WERI-Rb-1 (cell line): Measurements from ENCODE around the gene PDGFRB.

ENCODE experiments used
- DNase-seq: peaks from one replicate; pipeline ENCODE4 v3.0.0-alpha.2; 2020
- H3K27ac ChIP-seq: fragments of 250-450 bp; sonication (Bioruptor Pico); 2 replicates; pipeline ENCODE4 v1.5.1; 2020; ENCODE audit warnings: mild to moderate bottlenecking, moderate library complexity
- H3K27me3 ChIP-seq: fragments of 250-450 bp; sonication (Bioruptor Pico); 2 replicates; pipeline ENCODE4 v1.5.1; 2021; ENCODE audit warnings: mild to moderate bottlenecking, low read depth, moderate library complexity; ENCODE audit not compliant: insufficient read depth, severe bottlenecking
- H3K36me3 ChIP-seq: fragments of 250-450 bp; sonication (Bioruptor Pico); 2 replicates; pipeline ENCODE4 v1.5.1; 2020; ENCODE audit warnings: mild to moderate bottlenecking, moderate library complexity
- H3K4me3 ChIP-seq: 2 replicates; pipeline ENCODE4 v1.5.1; 2011; ENCODE audit warnings: low read depth, mild to moderate bottlenecking, control low read depth, low read length
- H3K9me3 ChIP-seq: fragments of 250-450 bp; sonication (Bioruptor Pico); 2 replicates; pipeline ENCODE4 v1.5.1; 2021; ENCODE audit warnings: mild to moderate bottlenecking, moderate library complexity; ENCODE audit not compliant: severe bottlenecking
- TF ChIP-seq, protein P1 (sequence below): IDR thresholded peaks from 2 replicates; pipeline ENCODE4 v1.5.1; 2011; ENCODE audit warnings: low read depth, mild to moderate bottlenecking, control low read depth, inconsistent platforms, low read length

Gene PDGFRB

DNA sequence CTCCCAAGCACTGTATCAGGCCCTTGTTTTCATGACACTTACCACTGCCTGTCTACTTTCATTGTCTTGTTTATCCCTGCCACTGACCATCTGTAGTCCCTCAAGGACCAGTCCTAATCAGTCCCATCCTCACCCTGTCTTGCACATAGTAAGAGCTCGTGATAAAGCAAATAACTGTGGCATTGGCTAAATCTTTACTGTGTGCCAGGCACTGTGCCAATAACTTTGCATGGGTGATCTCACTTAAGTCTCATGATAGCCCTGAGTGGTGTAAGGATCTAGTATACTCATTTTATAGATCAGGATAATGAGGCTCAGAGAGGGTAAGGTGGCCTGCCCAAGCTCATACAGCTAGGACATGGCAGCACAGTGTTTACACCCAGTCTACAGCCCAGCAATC is 16.5 kb upstream of the PDGFRB start:
- H3K4me3 ChIP-seq: no peak overlapping the region
- H3K27me3 ChIP-seq: no peaks in the 10 kb centered on the region
- DNase-seq: no peak
- H3K9me3 ChIP-seq: no peaks in the 10 kb centered on the region
- H3K27ac ChIP-seq: no peak overlapping the region
- H3K36me3 ChIP-seq: no peaks in the 10 kb centered on the region
- TF ChIP-seq, protein P1, sequence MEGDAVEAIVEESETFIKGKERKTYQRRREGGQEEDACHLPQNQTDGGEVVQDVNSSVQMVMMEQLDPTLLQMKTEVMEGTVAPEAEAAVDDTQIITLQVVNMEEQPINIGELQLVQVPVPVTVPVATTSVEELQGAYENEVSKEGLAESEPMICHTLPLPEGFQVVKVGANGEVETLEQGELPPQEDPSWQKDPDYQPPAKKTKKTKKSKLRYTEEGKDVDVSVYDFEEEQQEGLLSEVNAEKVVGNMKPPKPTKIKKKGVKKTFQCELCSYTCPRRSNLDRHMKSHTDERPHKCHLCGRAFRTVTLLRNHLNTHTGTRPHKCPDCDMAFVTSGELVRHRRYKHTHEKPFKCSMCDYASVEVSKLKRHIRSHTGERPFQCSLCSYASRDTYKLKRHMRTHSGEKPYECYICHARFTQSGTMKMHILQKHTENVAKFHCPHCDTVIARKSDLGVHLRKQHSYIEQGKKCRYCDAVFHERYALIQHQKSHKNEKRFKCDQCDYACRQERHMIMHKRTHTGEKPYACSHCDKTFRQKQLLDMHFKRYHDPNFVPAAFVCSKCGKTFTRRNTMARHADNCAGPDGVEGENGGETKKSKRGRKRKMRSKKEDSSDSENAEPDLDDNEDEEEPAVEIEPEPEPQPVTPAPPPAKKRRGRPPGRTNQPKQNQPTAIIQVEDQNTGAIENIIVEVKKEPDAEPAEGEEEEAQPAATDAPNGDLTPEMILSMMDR: no peak

GRCh38 chr5:150168864-150169263 is 13.2 kb upstream of the PDGFRB start:
- Histone ChIP-seq H3K36me3 (no peaks in the 10 kb centered on the region), H3K4me3 (no peak overlapping the region), H3K27me3 (no peaks in the 10 kb centered on the region), H3K27ac (no peak overlapping the region), H3K9me3 (no peaks in the 10 kb centered on the region)
- no peak for DNase-seq
- TF ChIP-seq, protein P1: no peak

DNA sequence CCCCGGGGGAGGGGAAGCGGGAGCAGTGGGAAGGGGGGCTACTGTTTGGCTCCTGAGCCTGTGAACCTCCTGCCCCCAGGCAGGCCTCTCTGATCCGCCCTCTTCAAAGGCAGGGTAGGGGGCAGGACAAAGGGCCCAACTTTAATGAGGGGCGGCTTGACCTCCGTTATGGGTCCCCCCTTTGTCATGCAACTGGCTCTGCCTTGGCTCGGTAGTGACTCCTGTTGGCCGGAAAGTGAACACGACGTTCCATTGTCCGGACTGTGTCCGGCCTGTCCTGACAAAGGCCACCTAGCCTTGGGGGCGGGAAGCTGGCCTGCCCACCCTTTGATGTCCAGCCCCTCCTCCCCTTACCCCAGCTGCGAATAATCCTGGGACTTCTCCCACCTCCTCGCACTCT is 12.3 kb upstream of the PDGFRB start:
- DNase-seq: no peak
- TF ChIP-seq, protein P1: peak; percentile 38; the same call in 1 of the 2 replicates
- no peak overlapping the region for H3K4me3 ChIP-seq
- H3K27ac ChIP-seq: no peak overlapping the region
- no peaks in the 10 kb centered on the region for H3K9me3 ChIP-seq
- H3K27me3 ChIP-seq: no peaks in the 10 kb centered on the region
- H3K36me3 ChIP-seq: no peaks in the 10 kb centered on the region

- DNase-seq: no peak
Observed at GRCh38 chr5:150167512-150167850, 11.8 kb upstream of the PDGFRB start.

GRCh38 chr5:150166650-150167511 is 11.2 kb upstream of the PDGFRB start, which contains the start of gene CDX1:
Gene CDX1, plus strand, starts transcription at chr5:150166778. Its CDS starts 99 bp downstream, at chr5:150166877.
- no peaks in the 10 kb centered on the region for H3K36me3 ChIP-seq

More at GRCh38 chr5:150167512-150167850, 11.8 kb upstream of the PDGFRB start:
- no peak overlapping the region for H3K27ac ChIP-seq
- no peaks in the 10 kb centered on the region for H3K9me3 ChIP-seq
- TF ChIP-seq, protein P1: no peak
- H3K36me3 ChIP-seq: no peaks in the 10 kb centered on the region
- H3K4me3 ChIP-seq: no peak overlapping the region
- H3K27me3 ChIP-seq: no peaks in the 10 kb centered on the region

More at GRCh38 chr5:150166650-150167511, 11.2 kb upstream of the PDGFRB start, which contains the start of gene CDX1:
- no peak within 1 kb of the TSS for H3K4me3 ChIP-seq
- no peak for DNase-seq
- no peaks in the 10 kb centered on the region for H3K27me3 ChIP-seq
- TF ChIP-seq, protein P1: no peak
- no peak within 1 kb of the TSS for H3K27ac ChIP-seq
- H3K9me3 ChIP-seq: no peaks in the 10 kb centered on the region
